HUDEP-2 (cell line): Measurements from ENCODE around the gene GANC.

Source experiments
- DNase-seq, 76 experiments: peaks; one replicate each; lab custom pipeline; 2025; ENCODE audit not compliant: unreplicated experiment in 76 of 76; lab: John Stamatoyannopoulos, UW

Gene GANC

GRCh38 chr15:42338500-42338899 lies 65.5 kb downstream of the GANC start:
- DNase-seq, result no peak

- DNase-seq, result no peak
Observed at GRCh38 chr15:42343596-42344232, 70.7 kb downstream of the GANC start.

- DNase-seq, result no peak
Observed at GRCh38 chr15:42344763-42345162, 71.8 kb downstream of the GANC start.

- DNase-seq, result no peak
Observed at GRCh38 chr15:42345504-42345903, 72.5 kb downstream of the GANC start.

GRCh38 chr15:42348083-42348482 lies 75.1 kb downstream of the GANC start:
- DNase-seq, result no peak

DNA sequence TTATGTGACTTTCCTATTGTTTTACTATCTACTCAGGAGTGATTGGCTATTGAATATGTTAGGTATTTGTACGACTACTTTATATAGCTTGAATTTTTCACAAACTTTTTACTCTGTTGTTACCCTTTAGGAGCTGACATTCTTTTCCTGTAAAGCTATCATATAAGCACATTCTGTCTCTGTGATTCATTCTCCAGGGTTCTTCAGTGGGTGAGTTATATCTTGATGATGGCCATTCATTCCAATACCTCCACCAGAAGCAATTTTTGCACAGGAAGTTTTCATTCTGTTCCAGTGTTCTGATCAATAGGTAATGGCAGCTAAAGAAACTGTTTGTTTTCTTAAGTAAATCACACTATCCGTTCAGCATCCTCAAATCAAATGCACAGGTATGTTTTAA lies 76.2 kb downstream of the GANC start:
- DNase-seq, result no peak

- no peak for DNase-seq
Observed at GRCh38 chr15:42352401-42352800, 79.4 kb downstream of the GANC start.

DNA sequence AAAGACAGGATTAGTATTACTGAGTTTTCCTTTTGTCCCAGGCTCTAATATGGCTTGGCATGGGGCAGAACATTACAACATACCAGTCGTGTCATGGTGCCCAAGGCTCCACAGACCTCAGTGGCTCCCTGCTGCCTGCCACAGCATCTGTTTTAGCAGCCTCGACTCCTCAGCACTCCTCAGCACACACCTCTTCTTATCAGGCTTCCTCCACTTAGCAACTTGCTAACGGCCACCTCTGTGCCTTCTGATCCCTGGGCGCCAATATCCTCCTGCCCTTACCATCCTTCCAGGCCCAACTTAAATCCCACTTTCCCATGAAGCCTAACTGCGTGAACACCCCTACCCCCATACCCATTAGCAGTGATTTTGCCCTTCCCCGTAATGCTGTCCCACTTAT lies 80.1 kb downstream of the GANC start:
- no peak for DNase-seq

GRCh38 chr15:42354824-42355223 lies 81.8 kb downstream of the GANC start:
- no peak for DNase-seq

GRCh38 chr15:42355291-42355690 lies 82.3 kb downstream of the GANC start:
- DNase-seq, result no peak

DNA sequence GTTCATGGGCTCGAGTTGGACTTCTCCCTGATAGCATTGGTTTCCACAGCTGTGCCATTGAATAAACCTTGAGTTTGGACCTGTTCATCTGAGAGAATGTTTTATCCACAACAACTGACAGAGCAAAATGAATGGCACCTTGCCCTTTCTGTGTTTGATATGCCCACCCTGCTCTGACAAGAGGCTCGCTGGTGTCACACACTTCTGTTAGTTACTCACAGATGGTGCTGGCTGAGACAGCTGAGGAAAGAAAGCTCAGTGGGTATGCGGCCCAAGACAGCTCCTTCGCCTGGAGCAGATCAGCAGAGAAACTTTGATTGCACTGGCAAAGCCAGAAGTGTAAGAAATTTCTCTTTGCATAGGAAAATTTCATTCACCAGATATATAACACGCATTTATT lies 83.8 kb downstream of the GANC start:
- no peak for DNase-seq

- DNase-seq, result no peak
Observed at GRCh38 chr15:42358141-42358540, 85.1 kb downstream of the GANC start.

DNA sequence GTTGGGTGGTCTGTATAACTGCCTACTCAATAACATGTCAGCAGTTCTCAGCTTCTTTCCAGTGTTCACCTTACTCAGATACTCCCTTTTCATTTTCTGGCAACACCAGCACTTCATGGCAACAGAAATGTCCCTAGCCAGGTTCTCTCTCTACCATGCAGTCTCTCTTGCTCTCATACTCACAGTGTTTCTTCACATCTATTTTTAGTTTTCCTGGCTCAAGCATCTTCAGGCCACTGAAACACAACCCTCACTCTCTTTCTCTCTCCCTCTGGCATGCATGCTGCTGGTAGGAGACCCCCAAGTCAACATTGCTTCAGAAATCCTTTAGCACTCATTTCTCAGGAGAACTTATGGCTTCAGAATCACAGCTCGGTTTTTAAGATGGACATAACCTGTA lies 86.2 kb downstream of the GANC start, which contains the start of gene CAPN3:
Gene CAPN3 (plus strand): TSS at position 253 of the 400 bp plus-strand sequence. CDS start 305 bp downstream, outside the sequence.
- DNase-seq, result no peak

DNA sequence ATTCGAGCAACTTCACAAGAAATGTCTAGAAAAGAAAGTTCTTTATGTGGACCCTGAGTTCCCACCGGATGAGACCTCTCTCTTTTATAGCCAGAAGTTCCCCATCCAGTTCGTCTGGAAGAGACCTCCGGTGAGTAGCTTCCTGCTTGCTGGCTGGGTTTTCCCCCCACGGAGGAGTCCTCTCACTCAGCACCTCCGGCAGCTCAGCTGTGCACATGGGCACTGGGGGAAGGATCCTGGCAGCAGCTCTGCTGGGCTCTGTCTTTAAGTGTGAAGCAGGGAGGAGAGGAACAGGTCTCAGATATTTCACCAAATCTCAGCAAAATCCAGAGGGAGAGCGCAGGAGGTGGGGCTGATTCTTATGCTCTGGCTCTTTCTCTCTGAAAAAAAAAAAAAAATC lies 87.0 kb downstream of the GANC start:
- no peak for DNase-seq

- DNase-seq, result no peak
Observed at GRCh38 chr15:42360535-42361112, 87.6 kb downstream of the GANC start.

DNA sequence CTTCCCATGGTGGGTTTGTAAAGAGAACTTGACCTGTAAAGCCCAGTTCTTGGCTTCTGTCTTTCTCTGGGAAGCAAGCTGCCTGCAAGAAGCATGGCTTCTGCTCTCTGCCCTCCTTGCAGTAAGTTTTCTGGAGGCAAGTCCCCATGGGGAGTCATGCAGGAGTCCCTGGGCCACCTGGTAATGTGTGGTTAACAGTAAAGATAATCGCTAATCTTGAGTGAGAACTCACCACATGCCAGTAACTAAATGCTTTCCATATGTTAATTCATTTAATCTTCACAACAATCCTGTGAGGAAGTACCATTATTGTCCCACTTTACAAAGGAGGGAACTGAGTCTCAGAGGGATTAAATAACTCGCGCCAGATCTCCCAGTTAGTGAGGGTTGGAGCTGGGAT lies 90.5 kb downstream of the GANC start:
- DNase-seq, result no peak

- no peak for DNase-seq
Observed at GRCh38 chr15:42363942-42364341, 90.9 kb downstream of the GANC start.

- no peak for DNase-seq
Observed at GRCh38 chr15:42364529-42364928, 91.5 kb downstream of the GANC start.

GRCh38 chr15:42365921-42366550 lies 93.0 kb downstream of the GANC start:
- DNase-seq, result no peak

GRCh38 chr15:42367041-42367440 lies 94.0 kb downstream of the GANC start:
- DNase-seq, result no peak

GRCh38 chr15:42368096-42368495 lies 95.1 kb downstream of the GANC start:
- DNase-seq, result no peak

GRCh38 chr15:42371096-42371495 lies 98.1 kb downstream of the GANC start:
- peak in 7 of 76 experiments; percentile 3 to 41 (median 27) for DNase-seq
